NCI-H1694 treated with DMSO at 0.1 percent for 48 hours (cell line): ENCODE data around the gene B3GAT2.
A peak's percentile ranks its signal among the peaks of the same experiment; 100 is the strongest.
"Not testable (repeated sequence)": the region's sequence is repeated elsewhere in the genome, so short reads cannot be mapped to it uniquely, and the experiment has no call there.

Experiments used
- DNase-seq: peaks from one replicate; lab custom pipeline; 2025; lab: John Stamatoyannopoulos, UW

Gene B3GAT2, protein sequence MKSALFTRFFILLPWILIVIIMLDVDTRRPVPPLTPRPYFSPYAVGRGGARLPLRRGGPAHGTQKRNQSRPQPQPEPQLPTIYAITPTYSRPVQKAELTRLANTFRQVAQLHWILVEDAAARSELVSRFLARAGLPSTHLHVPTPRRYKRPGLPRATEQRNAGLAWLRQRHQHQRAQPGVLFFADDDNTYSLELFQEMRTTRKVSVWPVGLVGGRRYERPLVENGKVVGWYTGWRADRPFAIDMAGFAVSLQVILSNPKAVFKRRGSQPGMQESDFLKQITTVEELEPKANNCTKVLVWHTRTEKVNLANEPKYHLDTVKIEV

GRCh38 chr6:70956451-70957283, at the start of gene B3GAT2:
Gene B3GAT2 (minus strand): TSS chr6:70957060. CDS start chr6:70956429, 631 bp downstream.
- DNase-seq, result peak; percentile 15

DNA sequence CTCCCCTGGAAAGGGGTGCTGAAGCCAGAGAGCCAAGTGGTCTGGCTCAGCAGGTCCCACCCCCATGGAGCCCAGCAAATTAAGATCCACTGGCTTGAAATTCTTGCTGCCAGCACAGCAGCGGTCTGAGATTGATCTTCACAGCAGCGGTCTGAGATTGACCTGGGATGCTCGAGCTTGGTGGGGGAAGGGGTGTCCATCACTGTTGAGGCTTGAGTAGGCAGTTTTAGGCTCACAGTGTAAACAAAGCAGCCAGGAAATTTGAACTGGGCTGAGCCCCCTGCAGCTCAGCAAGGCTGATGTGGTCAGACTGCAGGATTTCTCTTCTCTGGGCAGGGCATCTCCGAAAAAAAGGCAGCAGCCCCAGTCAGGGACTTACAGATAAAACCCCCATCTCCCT, 41.3 kb upstream of the B3GAT2 start:
- DNase-seq, result no peak

DNA sequence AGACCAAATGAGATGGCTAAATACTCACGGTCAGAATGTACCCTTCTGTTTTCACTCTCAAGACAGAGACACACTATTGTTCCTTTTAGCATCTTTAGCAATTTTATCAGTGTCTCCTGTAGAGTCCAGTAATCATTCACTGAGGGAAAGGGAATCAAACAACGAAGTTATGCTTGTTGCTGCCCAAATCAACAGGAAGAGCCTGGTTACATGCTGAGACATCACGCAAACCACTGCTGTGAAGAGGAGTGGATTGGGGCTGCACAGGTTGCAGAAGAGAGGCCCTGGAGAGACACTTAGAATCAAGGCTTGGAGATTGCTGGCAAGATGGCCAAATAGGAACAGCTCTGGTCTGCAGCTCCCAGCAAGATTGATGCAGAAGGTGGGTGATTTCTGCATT, 40.5 kb upstream of the B3GAT2 start:
- DNase-seq, result no peak

DNA sequence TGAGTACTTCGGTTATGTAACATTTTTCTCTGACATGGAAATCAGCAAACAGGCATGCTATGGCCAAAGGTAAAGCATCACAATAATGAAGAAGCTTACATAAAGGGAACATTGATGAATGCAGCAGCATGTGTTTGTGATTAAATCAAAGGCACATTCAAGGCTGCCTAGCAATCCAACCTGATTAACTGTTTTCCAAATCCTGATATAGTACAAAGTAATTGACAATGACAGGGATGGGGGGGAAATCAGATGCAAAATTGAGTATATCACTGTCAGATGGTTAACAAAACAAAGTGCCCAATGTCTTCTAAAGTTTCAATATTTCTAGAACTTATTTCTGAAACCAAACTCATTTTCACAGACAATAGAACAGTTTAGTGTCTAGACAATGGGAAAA, 39.2 kb upstream of the B3GAT2 start:
- no peak for DNase-seq

GRCh38 chr6:70995411-70995810, 38.6 kb upstream of the B3GAT2 start:
- no peak for DNase-seq

GRCh38 chr6:70991253-70991652, 34.4 kb upstream of the B3GAT2 start:
- DNase-seq, result no peak

DNA sequence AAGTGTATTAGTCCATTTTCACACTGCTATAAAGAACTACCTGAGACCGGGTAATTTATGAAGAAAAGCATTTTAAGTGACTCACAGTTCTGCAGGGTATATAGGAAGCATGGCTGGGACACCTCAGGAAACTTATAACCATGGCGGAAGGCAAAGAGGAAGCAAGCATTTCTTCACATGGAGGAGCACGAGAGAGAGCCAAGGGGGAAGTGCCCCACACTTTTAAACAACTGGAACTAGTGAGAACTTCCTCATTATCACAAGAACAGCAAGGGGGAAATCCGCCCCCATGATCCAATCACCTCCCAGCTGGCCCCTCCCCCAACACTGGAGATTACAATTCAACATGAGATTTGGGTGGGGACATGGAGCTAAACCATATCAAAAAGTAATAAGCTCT, 28.3 kb upstream of the B3GAT2 start:
- no peak for DNase-seq

GRCh38 chr6:70982747-70983146, 25.9 kb upstream of the B3GAT2 start:
- no peak for DNase-seq

DNA sequence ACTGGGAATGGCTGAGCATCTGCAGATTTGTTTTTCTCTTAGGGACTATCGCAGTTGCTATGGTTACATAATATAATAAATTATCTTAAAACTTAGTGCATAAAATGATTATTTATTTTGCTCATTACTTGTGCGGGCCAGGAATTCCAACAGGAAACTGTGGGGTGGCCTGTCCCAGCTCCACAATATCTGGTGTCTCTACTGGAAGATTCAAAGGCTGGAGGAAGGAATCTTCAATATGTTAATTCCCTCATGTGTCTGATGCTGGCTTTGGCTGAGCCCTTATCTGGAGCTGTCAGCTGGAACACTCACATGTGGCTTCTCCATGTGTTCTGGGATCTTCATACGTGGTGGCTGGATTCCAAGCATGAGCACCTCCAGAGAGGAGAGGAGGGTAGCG, 23.9 kb upstream of the B3GAT2 start:
- peak; percentile 5 for DNase-seq

- no peak for DNase-seq
These were observed 16.7 kb upstream of the B3GAT2 start for GRCh38 chr6:70973604-70974003.

DNA sequence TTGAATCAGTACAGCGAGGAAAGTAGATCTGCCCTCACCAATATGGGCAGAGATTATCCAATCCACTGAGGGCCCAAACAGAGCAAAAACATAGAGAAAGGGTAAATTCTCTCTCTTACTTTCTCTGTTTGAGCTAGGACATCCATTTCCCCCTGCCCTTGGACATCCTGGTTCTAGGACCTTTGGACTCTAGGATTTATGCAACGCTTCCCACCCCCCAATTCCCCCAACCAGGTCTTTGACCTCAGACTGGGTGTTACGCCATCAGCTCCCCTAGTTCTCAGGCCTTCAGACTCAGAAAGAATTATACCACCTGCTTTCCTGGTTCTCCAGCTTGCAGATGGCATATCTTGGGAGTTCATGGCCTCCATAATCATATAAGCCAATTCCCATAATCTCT, 10.2 kb upstream of the B3GAT2 start:
- no peak for DNase-seq

DNA sequence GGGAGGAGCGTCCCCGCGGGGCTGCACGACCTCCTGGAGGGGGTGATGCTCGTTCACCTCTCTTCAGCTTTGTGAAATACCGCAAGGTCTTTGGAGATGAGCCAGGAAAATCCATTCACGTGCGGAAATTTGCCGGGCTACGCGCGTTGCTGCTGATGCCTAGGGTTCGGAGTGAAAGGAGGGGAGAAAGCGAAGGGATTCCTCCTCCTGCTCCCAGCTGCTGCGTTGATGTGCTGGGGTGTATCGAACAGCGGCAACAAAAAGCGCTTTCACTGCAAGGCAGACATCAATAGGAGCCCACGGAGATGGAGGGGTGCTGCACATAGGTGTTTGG, 391 bp upstream of the B3GAT2 start:
- no peak for DNase-seq

DNA sequence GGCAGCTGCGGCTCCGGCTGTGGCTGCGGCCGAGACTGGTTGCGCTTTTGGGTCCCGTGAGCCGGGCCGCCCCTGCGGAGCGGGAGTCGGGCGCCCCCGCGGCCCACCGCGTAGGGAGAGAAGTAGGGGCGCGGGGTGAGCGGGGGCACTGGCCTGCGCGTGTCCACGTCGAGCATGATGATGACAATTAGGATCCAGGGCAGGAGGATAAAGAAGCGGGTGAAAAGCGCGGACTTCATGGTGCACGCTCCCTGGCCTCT, 739 bp downstream of the B3GAT2 start:
- no peak for DNase-seq

DNA sequence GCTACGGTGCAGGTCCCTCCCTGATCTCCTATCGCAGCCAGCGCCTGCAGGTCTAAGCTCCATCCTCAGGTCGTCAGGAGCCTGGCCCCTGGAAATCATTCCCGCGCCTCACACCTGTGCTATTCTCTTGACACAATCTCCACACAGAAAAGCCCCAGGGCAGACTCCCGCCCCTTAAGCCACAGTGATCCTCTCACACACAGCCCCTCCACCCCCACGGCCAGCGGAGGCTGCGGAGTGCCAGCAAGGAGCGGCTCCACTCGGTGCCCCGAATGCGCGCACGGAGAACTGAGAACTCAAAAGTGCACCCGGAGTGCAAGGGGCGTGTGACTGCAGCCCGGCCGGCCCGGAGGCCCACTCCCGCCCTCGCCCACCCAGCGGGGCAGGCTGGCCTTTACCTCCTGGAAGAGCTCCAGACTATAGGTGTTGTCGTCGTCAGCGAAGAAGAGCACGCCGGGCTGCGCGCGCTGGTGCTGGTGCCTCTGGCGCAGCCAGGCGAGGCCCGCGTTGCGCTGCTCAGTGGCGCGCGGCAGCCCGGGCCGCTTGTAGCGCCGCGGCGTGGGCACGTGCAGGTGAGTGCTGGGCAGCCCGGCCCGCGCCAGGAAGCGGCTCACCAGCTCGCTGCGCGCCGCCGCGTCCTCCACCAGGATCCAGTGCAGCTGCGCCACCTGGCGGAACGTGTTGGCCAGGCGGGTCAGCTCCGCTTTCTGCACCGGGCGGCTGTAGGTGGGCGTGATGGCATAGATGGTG, 1.2 kb downstream of the B3GAT2 start:
- peak; percentile 76 for DNase-seq

- no peak for DNase-seq
These were observed 2.1 kb downstream of the B3GAT2 start for GRCh38 chr6:70954750-70955149.

GRCh38 chr6:70954176-70954575, 2.7 kb downstream of the B3GAT2 start:
- DNase-seq, result no peak

- DNase-seq, result no peak
These were observed 4.2 kb downstream of the B3GAT2 start for GRCh38 chr6:70952608-70953165.

- not testable (repeated sequence) for DNase-seq
These were observed 12.5 kb downstream of the B3GAT2 start for GRCh38 chr6:70944321-70944720.

GRCh38 chr6:70933853-70934252, 23.0 kb downstream of the B3GAT2 start:
- no peak for DNase-seq

DNA sequence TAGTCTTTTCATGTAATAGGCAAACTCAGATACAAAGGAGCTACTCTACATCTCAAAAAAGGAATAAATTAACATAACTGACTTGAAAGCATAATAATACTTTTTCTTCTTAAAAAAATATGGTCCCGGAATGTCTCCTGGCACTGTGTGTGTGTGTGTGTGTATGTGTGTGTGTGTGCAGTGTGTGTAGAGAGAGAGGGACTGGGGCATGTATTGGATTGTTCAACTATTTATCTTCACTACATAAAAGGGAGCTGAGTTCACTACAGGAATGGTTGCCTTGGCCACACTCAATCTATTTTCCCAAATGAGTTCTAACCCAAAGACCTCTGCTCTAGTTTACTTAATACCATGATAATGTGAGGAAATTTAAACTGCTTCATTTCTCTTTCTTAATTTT, 51.1 kb downstream of the B3GAT2 start:
- no peak for DNase-seq

- DNase-seq, result no peak
These were observed 53.0 kb downstream of the B3GAT2 start for GRCh38 chr6:70903665-70904452.

GRCh38 chr6:70901324-70901723, 55.5 kb downstream of the B3GAT2 start:
- no peak for DNase-seq
